GM21576 (cell line): ENCODE measurements around the gene NEDD4L.

ENCODE experiments used
- ATAC-seq: cut with Tn5 transposase; IDR thresholded peaks from one replicate; pipeline ENCODE4 v1.9.1; 2021; ENCODE audit warnings: mild to moderate bottlenecking, moderate library complexity; ENCODE audit not compliant: unreplicated experiment

NEDD4L gene

GRCh38 chr18:58051765-58052460 is 7.9 kb downstream of the NEDD4L start:
- ATAC-seq = no peak

- ATAC-seq = no peak
These were observed 8.9 kb downstream of the NEDD4L start for GRCh38 chr18:58052960-58053359.

- no peak for ATAC-seq
These were observed 10.2 kb downstream of the NEDD4L start for GRCh38 chr18:58054041-58054781.

- ATAC-seq = no peak
These were observed 12.0 kb downstream of the NEDD4L start for GRCh38 chr18:58055890-58056558.

GRCh38 chr18:58056852-58057251 is 12.8 kb downstream of the NEDD4L start:
- no peak for ATAC-seq

GRCh38 chr18:58057291-58057965 is 13.4 kb downstream of the NEDD4L start:
- no peak for ATAC-seq

- ATAC-seq = no peak
These were observed 14.7 kb downstream of the NEDD4L start for GRCh38 chr18:58058720-58059119.

- ATAC-seq = no peak
These were observed 16.2 kb downstream of the NEDD4L start for GRCh38 chr18:58060254-58060653.

- ATAC-seq = no peak
These were observed 17.3 kb downstream of the NEDD4L start for GRCh38 chr18:58061349-58061748.

- no peak for ATAC-seq
These were observed 20.5 kb downstream of the NEDD4L start for GRCh38 chr18:58064406-58064998.

- ATAC-seq = no peak
These were observed 21.9 kb downstream of the NEDD4L start for GRCh38 chr18:58065956-58066355.

- no peak for ATAC-seq
These were observed 23.6 kb downstream of the NEDD4L start for GRCh38 chr18:58067601-58068000.

- ATAC-seq = no peak
These were observed 25.1 kb downstream of the NEDD4L start for GRCh38 chr18:58069099-58069498.

- no peak for ATAC-seq
These were observed 25.8 kb downstream of the NEDD4L start for GRCh38 chr18:58069721-58070292.

GRCh38 chr18:58076052-58076451 is 32.0 kb downstream of the NEDD4L start:
- ATAC-seq = no peak

GRCh38 chr18:58077329-58077728 is 33.3 kb downstream of the NEDD4L start:
- ATAC-seq = no peak

- no peak for ATAC-seq
These were observed 35.0 kb downstream of the NEDD4L start for GRCh38 chr18:58078889-58079573.

- no peak for ATAC-seq
These were observed 36.4 kb downstream of the NEDD4L start for GRCh38 chr18:58080451-58080850.

GRCh38 chr18:58087928-58088690 is 44.1 kb downstream of the NEDD4L start:
- ATAC-seq = no peak
